Body of pancreas (tissue), 4 donors: ENCODE measurements around the gene MYO7B.

Source experiments
- CTCF ChIP-seq, 7 experiments: fragments of 450-650 bp in 4 of 7; fragments of 200-600 bp in 3 of 7; sonication (generic) in 3 of 7; IDR thresholded peaks; one replicate each; pipeline ENCODE4 v1.5.1; 2016 to 2019; ENCODE audit warnings: antibody characterized with exemption in 7 of 7
- POLR2A ChIP-seq, 3 donors: fragments of 450-650 bp; IDR thresholded peaks; one replicate each; pipeline ENCODE4 v1.6.1; 2016; ENCODE audit warnings: antibody characterized with exemption in 3 of 3, mild to moderate bottlenecking in 2 of 3

GRCh38 chr2:127654838-127655175, 119.3 kb downstream of the MYO7B start:
- no peak for TF ChIP-seq POLR2A (IDR thresholded peaks at IDR 0.05)
- no peak for TF ChIP-seq CTCF (IDR thresholded peaks at IDR 0.05)
